Astrocyte (in vitro differentiated cells and primary cell): ENCODE measurements around the gene FEM1C.

Experiments used
- EZH2 ChIP-seq: IDR thresholded peaks from 2 replicates; pipeline ENCODE4 v1.6.1; 2012; ENCODE audit warnings: mild to moderate bottlenecking, low read length, inconsistent platforms; ENCODE audit not compliant: insufficient read depth
- TF ChIP-seq, protein P1 (sequence below): IDR thresholded peaks from 2 replicates; pipeline ENCODE4 v1.5.1; 2011; ENCODE audit warnings: low read depth, mild to moderate bottlenecking, inconsistent platforms, low read length, moderate library complexity; ENCODE audit not compliant: insufficient read depth

DNA sequence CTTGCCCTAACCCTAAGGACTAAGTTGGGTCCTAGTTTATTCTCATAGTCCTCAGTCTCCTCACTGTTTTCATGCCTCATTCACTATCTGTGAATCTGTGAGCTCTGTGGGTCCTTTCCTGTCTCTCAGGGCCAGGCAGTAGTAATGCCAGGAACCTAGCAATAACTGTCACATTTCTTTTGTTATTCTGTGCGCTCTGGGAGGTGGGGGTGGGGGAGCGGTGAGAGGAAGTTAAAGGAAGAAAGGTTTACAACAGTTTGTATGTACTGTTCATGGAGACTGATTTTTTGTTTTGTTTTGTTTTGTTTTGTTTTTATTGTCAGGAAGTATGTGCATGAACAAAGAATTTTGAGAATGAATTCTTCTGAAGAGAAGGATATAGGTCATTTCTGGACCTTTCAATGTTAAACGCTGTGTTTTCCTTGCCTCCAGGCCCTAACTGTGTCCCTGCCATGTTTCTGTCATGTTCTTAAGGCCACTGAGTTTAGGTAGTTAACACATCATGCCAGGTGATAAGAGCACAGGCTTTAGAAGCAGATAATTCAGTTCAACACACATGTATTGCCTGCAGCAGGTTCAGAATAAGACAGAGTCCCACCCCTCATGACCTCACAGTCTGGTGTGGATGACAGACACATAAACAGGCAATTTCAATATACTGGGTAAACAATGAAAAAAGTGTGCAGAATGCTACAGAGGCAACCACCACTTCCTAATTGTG lies 13.3 kb upstream of the FEM1C start:
- no peak for TF ChIP-seq EZH2
- TF ChIP-seq, protein P1, sequence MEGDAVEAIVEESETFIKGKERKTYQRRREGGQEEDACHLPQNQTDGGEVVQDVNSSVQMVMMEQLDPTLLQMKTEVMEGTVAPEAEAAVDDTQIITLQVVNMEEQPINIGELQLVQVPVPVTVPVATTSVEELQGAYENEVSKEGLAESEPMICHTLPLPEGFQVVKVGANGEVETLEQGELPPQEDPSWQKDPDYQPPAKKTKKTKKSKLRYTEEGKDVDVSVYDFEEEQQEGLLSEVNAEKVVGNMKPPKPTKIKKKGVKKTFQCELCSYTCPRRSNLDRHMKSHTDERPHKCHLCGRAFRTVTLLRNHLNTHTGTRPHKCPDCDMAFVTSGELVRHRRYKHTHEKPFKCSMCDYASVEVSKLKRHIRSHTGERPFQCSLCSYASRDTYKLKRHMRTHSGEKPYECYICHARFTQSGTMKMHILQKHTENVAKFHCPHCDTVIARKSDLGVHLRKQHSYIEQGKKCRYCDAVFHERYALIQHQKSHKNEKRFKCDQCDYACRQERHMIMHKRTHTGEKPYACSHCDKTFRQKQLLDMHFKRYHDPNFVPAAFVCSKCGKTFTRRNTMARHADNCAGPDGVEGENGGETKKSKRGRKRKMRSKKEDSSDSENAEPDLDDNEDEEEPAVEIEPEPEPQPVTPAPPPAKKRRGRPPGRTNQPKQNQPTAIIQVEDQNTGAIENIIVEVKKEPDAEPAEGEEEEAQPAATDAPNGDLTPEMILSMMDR: no peak
